C4-2B (cell line): ENCODE measurements around the gene PNPLA8.
"Not testable (repeated sequence)": the region's sequence is repeated elsewhere in the genome, so short reads cannot be mapped to it uniquely, and the experiment has no call there.

Source experiments
- CTCF ChIP-seq: fragments of 450-650 bp; conservative IDR thresholded peaks from 2 replicates; pipeline ENCODE4 v1.5.1; 2017; ENCODE audit warnings: mild to moderate bottlenecking
- ZFX ChIP-seq: fragments of 450-650 bp; IDR thresholded peaks from 2 replicates; pipeline ENCODE4 v1.6.1; 2017

- TF ChIP-seq CTCF, ZFX: not testable (repeated sequence)
Measured at GRCh38 chr7:108538685-108539084, 12.8 kb upstream of the PNPLA8 start.
